Regular cardiac myocyte (primary cell): ENCODE data around the gene EMCN. TPM values are rescaled to one million over a fixed set of nuclear protein-coding genes. Genes with fewer than 3 reads are reported as not detected.

Source experiments
- total RNA-seq: library from RNA; depleted of rRNA; stranded (reverse); fragments of >200 nt; gene quantifications from 2 replicates; pipeline ENCODE4 v1.2.3, GENCODE V29; 2014

EMCN gene
- 2.5 and 6.5 TPM in 2 replicates for total RNA-seq

GRCh38 chr4:100517864-100518341, at the start of gene EMCN:
TSS of gene EMCN (minus strand) at chr4:100518022. CDS start at chr4:100517914, 108 bp downstream.

